Measurements from ENCODE around the gene GABPA. TPM values are rescaled to one million over a fixed set of nuclear protein-coding genes. Genes with fewer than 3 reads are reported as not detected.

Gene GABPA
- total RNA-seq, 2 experiments from 2014 or later: 22.3 to 24.7 TPM

DNA sequence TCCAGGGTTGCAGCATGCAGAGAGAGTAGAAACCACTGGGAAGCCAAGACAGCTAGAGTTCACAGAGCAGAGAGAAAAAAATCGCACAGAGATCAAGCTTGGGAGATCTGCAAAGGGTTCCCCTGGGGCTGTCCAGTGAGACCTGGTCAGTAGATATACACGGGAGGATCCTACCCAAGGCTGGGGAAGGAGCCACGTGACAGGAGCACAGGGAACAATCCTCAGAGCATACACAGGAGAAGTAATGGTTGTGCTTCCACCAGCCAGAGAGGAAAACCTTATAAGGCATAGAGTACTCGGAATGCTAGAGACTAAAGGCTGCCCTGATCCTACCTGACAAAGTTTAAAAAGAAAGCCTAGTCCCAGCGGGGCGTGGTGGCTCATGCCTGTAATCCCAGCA is 53.9 kb downstream of the GABPA start:
- H3K4me3 Mint-ChIP-seq: no peak overlapping the region
- peaks cover 10% of the 10 kb centered on the region for H3K4me1 Mint-ChIP-seq (ENCODE audit: low read depth)
- H3K9me3 Mint-ChIP-seq: no peaks in the 10 kb centered on the region
- DNase-seq: no peak
- peaks cover 8% of the 10 kb centered on the region for H3K27me3 Mint-ChIP-seq
- H3K36me3 Mint-ChIP-seq: no peaks in the 10 kb centered on the region
- intact Hi-C loops (cut with micrococcal nuclease): no loop called here
- no peak overlapping the region for H3K27ac Mint-ChIP-seq
- ChIA-PET POLR2A (no interaction called here), CTCF (no interaction called here)

DNA sequence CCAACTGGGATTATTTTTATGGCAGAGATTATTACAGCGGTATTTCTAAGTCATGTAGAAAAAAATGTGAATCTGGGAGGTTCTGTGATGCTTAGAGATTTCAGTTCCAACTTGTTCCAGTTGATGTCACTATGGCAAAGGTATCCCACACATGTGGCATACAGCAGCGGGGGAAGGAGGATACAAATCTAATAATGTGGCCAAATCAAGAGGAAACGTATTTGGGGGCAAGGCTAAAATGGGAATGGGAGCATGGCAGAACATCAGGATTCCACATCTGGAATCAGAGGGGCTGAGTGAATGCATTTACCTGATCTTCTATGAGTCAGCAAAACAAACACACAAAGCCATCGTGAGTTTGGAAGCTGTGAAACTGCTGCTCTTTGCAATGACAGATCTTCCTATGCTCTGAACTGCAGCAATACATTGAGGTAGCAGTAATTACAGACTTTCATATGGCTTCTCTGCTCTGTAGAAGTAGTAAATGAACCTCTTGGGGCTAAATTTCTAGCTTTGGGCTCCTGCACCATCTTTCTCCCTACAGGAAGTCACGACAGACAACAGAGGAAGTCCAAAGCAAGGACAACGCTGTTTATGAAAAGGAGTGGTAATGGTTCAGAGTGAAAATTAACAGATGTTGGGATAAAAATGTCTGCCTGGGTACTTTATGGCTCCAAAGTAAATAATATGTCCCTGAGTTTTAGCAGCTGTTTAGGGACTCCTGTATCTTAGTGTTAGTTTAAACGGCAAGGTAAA is 55.5 kb downstream of the GABPA start:
- Mint-ChIP-seq H3K27ac (peak overlapping the region; percentile 26), H3K36me3 (no peaks in the 10 kb centered on the region), H3K4me1 (ENCODE audit: low read depth) (peaks cover 10% of the 10 kb centered on the region), H3K9me3 (no peaks in the 10 kb centered on the region), H3K4me3 (peak overlapping the region; percentile 60), H3K27me3 (peaks cover 9% of the 10 kb centered on the region)
- DNase-seq: peak; percentile 19
- intact Hi-C loops (cut with micrococcal nuclease): loop anchor here (1.0 kb wide), 3 partner anchors 11 to 72 kb away; partner anchors contain the start of genes ATP5PF and GABPA
- ChIA-PET CTCF (interaction anchor here (0.7 to 2.3 kb wide), 8 partner anchors 9 to 181 kb away, joined by 3 to 25 read pairs (median 5); no protein-coding TSS in a partner anchor), POLR2A (no interaction called here)

DNA sequence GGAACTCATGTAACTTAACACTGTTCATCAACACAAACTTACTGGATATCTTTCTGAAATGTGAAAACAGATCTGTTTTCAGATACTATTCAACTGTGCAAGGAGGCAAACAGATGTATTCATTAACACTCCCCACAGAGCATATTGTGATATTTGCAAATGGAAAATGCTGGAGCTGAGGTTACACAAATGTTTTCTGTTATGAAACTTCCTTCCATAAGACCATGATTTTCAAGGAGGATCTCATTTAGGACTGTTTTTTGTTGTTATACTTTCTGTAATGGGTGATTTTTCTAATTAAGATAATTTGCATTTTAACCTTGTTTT is 56.1 kb downstream of the GABPA start:
- Mint-ChIP-seq H3K27ac (no peak overlapping the region), H3K36me3 (no peaks in the 10 kb centered on the region), H3K4me3 (peak overlapping the region; percentile 60), H3K4me1 (ENCODE audit: low read depth) (peaks cover 10% of the 10 kb centered on the region), H3K9me3 (no peaks in the 10 kb centered on the region), H3K27me3 (peaks cover 13% of the 10 kb centered on the region)
- CTCF ChIA-PET: interaction anchor here (0.7 to 2.3 kb wide), 8 partner anchors 8 to 182 kb away, joined by 3 to 25 read pairs (median 5); no protein-coding TSS in a partner anchor
- no peak for DNase-seq
- intact Hi-C loops (cut with micrococcal nuclease): loop anchor here (1.0 kb wide), 3 partner anchors 10 to 71 kb away; partner anchors contain the start of genes ATP5PF and GABPA
- POLR2A ChIA-PET: no interaction called here

DNA sequence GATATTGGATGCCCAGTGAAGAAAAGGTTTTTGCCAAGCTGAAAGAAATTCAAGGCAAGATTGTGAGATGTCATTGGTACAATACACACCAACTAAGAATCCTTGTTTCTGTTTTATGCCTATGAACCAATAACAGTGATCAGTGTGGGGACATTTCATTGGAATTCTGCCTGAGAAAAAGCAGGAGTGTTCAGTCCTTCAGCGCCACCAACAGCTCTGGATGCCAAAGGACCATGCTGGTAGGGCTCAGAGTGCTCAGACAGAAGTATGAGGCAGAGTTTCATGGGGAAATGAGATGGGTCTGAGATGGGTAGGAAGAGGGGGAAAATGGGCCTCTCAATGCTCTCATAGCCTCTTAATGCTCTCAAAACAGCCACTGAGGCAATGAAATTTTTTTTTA is 56.5 kb downstream of the GABPA start:
- H3K27ac Mint-ChIP-seq: no peak overlapping the region
- CTCF ChIA-PET: interaction anchor here (0.8 to 2.3 kb wide), 5 partner anchors 9 to 182 kb away, joined by 3 to 25 read pairs (median 8); no protein-coding TSS in a partner anchor

DNA sequence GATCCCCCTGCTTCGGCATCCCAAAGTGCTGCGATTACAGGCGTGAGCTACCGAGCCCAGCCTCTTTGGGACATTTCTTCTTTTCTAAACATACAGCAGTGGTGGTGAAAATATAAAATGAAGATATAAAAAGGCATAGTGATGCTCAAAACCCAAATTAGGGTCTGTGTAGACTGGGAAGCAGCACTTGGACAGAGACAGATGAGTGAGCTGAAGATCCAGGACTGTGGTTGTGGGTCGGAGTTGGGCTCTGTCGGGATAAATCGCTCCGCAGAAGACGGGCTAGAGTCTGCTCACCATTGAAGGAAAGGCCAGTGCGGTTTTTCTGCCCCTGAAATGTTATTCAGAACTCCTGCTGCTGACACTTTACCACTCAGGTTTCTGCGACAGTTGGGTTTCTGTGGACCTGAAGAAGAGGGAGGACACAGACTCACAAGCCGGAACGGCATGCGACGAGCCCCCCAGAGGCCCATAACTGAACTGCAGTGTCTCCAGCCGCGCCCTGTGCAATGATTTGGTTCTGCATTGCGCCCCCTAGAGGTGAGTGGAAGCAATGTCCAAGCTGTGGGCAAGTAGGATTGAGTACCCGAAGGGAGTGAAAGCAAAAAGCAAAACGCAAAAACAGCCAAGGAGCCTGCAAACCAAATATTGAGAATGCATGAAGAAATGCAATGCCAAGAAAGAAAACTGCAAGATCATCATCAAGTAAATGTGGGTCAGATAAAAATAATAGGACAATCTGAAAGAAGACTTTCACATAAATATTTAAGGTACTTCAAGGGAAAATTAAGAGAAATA is 66.6 kb downstream of the GABPA start:
- no peaks in the 10 kb centered on the region for H3K9me3 Mint-ChIP-seq
- peaks cover 16% of the 10 kb centered on the region for H3K27me3 Mint-ChIP-seq
- H3K27ac Mint-ChIP-seq: no peak overlapping the region
- intact Hi-C loops (cut with micrococcal nuclease): loop anchor here (1.0 to 2.0 kb wide), 5 partner anchors 8 to 193 kb away; partner anchors contain the start of genes ATP5PF and GABPA
- POLR2A ChIA-PET: interaction anchor here (0.6 kb wide), 1 partner anchor 194 kb away, joined by 3 read pairs; the partner anchor contains the start of gene MRPL39
- peak; percentile 93 for DNase-seq
- no peaks in the 10 kb centered on the region for H3K36me3 Mint-ChIP-seq
- CTCF ChIA-PET: interaction anchor here (0.5 to 2.9 kb wide), 42 partner anchors 8 to 404 kb away, joined by 3 to 26 read pairs (median 4); partner anchors contain the start of genes ATP5PF, GABPA and MRPL39
- H3K4me1 Mint-ChIP-seq (ENCODE audit: low read depth): peaks cover 6% of the 10 kb centered on the region
- H3K4me3 Mint-ChIP-seq: no peak overlapping the region

More for the DNA sequence above, 56.5 kb downstream of the GABPA start:
- Mint-ChIP-seq H3K27me3 (peaks cover 11% of the 10 kb centered on the region), H3K4me3 (no peak overlapping the region), H3K9me3 (no peaks in the 10 kb centered on the region), H3K36me3 (no peaks in the 10 kb centered on the region), H3K4me1 (ENCODE audit: low read depth) (peaks cover 10% of the 10 kb centered on the region)
- POLR2A ChIA-PET: no interaction called here
- intact Hi-C loops (cut with micrococcal nuclease): no loop called here
- no peak for DNase-seq

DNA sequence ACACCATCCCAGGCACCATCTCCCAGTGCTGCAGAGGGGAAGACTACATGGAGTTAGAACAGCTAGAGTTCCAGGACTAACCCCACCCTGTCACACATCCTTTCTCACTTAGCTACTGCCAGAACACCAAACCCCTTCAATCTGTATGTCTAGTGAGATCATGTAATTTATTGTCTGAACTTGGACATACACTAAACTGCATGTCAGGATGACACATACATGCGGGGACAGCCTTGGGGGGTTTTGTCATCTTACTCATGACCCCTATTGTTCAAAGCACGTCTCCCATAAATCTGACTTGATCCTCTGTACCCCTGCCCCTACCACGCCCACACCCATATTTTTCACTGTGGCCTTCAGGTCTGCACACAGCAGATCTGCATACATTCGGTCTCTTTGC is 71.3 kb downstream of the GABPA start:
- Mint-ChIP-seq H3K27me3 (peaks cover 16% of the 10 kb centered on the region), H3K36me3 (no peaks in the 10 kb centered on the region), H3K4me3 (no peak overlapping the region), H3K9me3 (no peaks in the 10 kb centered on the region), H3K4me1 (ENCODE audit: low read depth) (peaks cover 18% of the 10 kb centered on the region), H3K27ac (no peak overlapping the region)
- intact Hi-C loops (cut with micrococcal nuclease): no loop called here
- DNase-seq: no peak
- ChIA-PET POLR2A (no interaction called here), CTCF (interaction anchor here (1.0 kb wide), 1 partner anchor 91 kb away, joined by 5 read pairs; no protein-coding TSS in a partner anchor)

DNA sequence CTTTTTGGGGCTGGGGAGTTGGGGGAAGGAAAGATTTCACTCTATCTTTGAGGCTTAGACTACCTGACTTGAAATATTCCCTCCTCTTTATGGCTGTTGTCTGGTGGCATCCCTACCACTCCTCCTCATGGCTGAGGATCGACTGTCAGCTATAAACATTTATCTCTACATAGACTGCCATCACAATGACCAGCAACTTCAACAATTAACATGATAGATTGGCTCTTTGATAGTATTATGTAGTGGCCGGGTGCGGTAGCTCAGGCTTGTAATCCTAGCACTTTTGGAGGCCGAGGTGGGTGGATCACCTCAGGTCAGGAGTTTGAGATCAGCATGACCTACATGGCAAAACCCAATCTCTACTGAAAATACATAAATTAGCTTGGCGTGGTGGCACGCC is 72.4 kb downstream of the GABPA start:
- CTCF ChIA-PET: interaction anchor here (1.0 to 2.6 kb wide), 2 partner anchors 55 to 90 kb away, joined by 5 to 7 read pairs; no protein-coding TSS in a partner anchor

DNA sequence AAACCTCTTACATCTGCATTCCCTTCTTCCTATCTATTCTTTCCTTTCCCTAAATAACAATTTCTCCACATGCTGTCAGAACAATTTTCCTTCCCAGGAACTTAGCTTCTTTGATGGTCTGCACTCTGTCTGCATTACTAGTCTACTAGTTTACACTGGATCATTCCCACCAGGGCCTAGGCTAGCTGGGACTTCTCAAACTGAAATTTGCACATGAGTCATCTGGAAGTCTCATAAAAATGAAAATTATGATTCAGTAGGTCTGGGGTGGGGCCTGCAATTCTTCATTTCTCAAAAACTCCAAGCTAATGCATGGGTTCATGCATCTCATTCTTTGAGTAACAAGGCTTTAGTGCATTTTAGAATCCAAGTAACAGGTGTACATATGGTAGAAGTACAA is 74.2 kb downstream of the GABPA start:
- Mint-ChIP-seq H3K4me1 (ENCODE audit: low read depth) (peaks cover 12% of the 10 kb centered on the region), H3K27ac (no peak overlapping the region), H3K27me3 (peaks cover 4% of the 10 kb centered on the region), H3K36me3 (no peaks in the 10 kb centered on the region), H3K9me3 (no peaks in the 10 kb centered on the region), H3K4me3 (no peak overlapping the region)
- intact Hi-C loops (cut with micrococcal nuclease): loop anchor here (1.0 to 2.0 kb wide), 3 partner anchors 8 to 74 kb away; partner anchors contain the start of genes ATP5PF and GABPA
- ChIA-PET POLR2A (no interaction called here), CTCF (interaction anchor here (0.6 to 2.6 kb wide), 5 partner anchors 8 to 201 kb away, joined by 3 to 12 read pairs (median 4); no protein-coding TSS in a partner anchor)
- peak; percentile 24 for DNase-seq

More for the DNA sequence above, 72.4 kb downstream of the GABPA start:
- intact Hi-C loops (cut with micrococcal nuclease): no loop called here
- Mint-ChIP-seq H3K27ac (no peak overlapping the region), H3K4me3 (no peak overlapping the region), H3K4me1 (ENCODE audit: low read depth) (peaks cover 12% of the 10 kb centered on the region), H3K27me3 (peaks cover 12% of the 10 kb centered on the region), H3K9me3 (no peaks in the 10 kb centered on the region), H3K36me3 (no peaks in the 10 kb centered on the region)
- POLR2A ChIA-PET: no interaction called here
- no peak for DNase-seq

DNA sequence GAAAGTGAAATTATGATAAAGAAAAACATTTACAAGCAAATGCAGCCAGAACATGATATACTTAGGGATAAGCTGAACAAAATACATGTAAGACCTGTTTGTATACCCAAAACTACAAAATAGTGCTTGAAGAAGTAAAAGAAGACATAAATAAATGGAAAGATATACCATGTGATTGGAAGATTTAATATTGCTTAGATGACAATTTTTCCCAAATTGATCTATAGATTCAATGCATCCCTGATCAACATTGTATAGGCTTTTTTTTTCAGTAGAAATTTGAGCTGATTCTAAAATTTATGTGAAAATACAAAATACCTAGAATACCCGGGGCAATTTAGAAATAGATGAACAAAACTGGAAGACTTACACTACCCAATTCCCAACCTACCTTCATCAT is 76.4 kb downstream of the GABPA start:
- CTCF ChIA-PET: no interaction called here
- Mint-ChIP-seq H3K27ac (no peak overlapping the region), H3K4me1 (ENCODE audit: low read depth) (peaks cover 12% of the 10 kb centered on the region), H3K27me3 (peaks cover under 1% of the 10 kb centered on the region), H3K9me3 (no peaks in the 10 kb centered on the region), H3K36me3 (no peaks in the 10 kb centered on the region), H3K4me3 (no peak overlapping the region)
- intact Hi-C loops (cut with micrococcal nuclease): no loop called here
- no peak for DNase-seq
- POLR2A ChIA-PET: no interaction called here

DNA sequence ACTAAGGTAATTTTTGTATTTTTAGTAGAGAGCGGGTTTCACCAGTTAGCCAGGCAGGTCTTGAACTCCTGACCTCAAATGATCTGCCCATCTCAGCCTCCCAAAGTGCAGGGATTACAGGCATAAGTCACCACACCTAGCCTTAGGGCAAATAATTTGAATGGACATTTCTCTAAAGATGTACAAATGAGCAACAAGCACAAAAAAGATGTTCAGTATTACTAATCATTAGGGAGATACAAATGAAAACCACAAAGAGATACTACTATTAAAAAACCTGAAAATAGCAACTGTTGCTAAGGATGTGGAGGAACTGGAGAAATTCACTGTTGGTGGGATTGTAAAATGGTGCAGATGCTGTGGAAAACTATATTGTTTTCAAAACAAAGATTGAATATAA is 79.1 kb downstream of the GABPA start:
- Mint-ChIP-seq H3K4me3 (no peak overlapping the region), H3K27ac (no peak overlapping the region), H3K27me3 (no peaks in the 10 kb centered on the region), H3K9me3 (no peaks in the 10 kb centered on the region), H3K4me1 (ENCODE audit: low read depth) (peaks cover 9% of the 10 kb centered on the region), H3K36me3 (no peaks in the 10 kb centered on the region)
- DNase-seq: no peak
- ChIA-PET POLR2A (no interaction called here), CTCF (interaction anchor here (0.9 kb wide), 1 partner anchor 12 kb away, joined by 3 read pairs; no protein-coding TSS in a partner anchor)
- intact Hi-C loops (cut with micrococcal nuclease): no loop called here

DNA sequence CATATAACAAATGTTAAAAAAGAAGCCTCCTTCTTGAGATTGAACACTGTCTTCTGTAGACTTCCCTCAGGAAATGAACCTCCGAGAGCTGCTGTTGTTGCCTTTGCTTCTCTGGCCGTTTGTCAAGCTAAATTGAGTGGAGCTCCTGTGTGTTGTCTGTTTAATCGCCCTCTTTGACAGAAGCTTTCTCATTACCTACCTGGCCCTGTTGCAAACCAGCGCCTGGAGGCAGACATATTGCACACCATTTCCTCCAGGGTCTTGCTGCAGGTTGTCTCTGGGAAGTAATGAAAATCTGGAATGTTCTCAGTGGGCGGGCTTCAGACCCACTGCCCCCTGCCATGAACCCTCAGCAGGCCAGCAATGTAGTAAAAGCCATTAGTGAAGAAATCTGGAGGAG is 83.3 kb downstream of the GABPA start:
- POLR2A ChIA-PET: no interaction called here
- no peak for DNase-seq
- no peak overlapping the region for H3K4me3 Mint-ChIP-seq
- no peaks in the 10 kb centered on the region for H3K4me1 Mint-ChIP-seq (ENCODE audit: low read depth)
- no peaks in the 10 kb centered on the region for H3K27me3 Mint-ChIP-seq
- CTCF ChIA-PET: interaction anchor here (0.8 to 1.3 kb wide), 2 partner anchors 9 to 17 kb away, joined by 3 read pairs; no protein-coding TSS in a partner anchor
- H3K27ac Mint-ChIP-seq: no peak overlapping the region
- intact Hi-C loops (cut with micrococcal nuclease): no loop called here
- no peaks in the 10 kb centered on the region for H3K36me3 Mint-ChIP-seq
- no peaks in the 10 kb centered on the region for H3K9me3 Mint-ChIP-seq

DNA sequence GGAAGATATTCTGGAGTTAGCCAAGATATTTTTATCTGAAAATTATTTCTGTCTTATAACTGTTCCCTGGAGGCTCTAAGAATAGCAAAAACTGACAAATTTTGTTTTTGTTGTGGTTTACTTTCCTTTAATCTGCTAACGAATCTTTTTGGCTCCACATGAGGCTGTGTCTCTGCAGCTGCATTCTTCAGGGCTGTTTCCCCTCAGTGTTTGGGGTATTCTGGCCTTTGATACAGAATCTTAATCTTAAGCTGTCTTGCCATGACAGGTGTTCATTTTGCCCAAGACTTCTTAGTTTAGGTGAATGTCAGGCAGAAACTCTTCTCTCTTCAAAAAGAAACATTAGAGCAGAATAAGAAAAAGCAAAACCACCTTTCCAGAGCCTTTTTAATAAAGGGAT is 83.8 kb downstream of the GABPA start:
- Mint-ChIP-seq H3K36me3 (no peaks in the 10 kb centered on the region), H3K27me3 (no peaks in the 10 kb centered on the region), H3K4me1 (ENCODE audit: low read depth) (no peaks in the 10 kb centered on the region), H3K27ac (no peak overlapping the region), H3K4me3 (no peak overlapping the region), H3K9me3 (no peaks in the 10 kb centered on the region)
- intact Hi-C loops (cut with micrococcal nuclease): no loop called here
- no peak for DNase-seq
- POLR2A ChIA-PET: no interaction called here
- CTCF ChIA-PET: interaction anchor here (1.3 kb wide), 1 partner anchor 18 kb away, joined by 3 read pairs; no protein-coding TSS in a partner anchor

All from activated CD4-positive, alpha-beta memory T cell treated with anti-CD3 and anti-CD28 coated beads for 36 hours (primary cell).